H1 (cell line): ENCODE results near the gene TGFBRAP1. TPM values are rescaled to one million over a fixed set of nuclear protein-coding genes. Genes with fewer than 3 reads are reported as not detected.

Experiments used
- CTCF ChIA-PET: fragments of 300-600 bp; sonication (Branson Sonifier 250); formaldehyde crosslinking; loops from one replicate; lab custom pipeline; 2021; ENCODE audit not compliant: partially characterized antibody; lab: Charles Lee
- POLR2A ChIA-PET: fragments of 300-600 bp; sonication (Branson Sonifier 250); formaldehyde crosslinking; loops from one replicate; lab custom pipeline; 2021; ENCODE audit warnings: inconsistent platforms; ENCODE audit not compliant: partially characterized antibody; lab: Charles Lee
- DNase-seq, 2 experiments: peaks; one replicate each; pipeline versions ENCODE4 v3.0.0 to v3.0.0-alpha.2; 2010 to 2022; ENCODE audit warnings: low spot score in 2 of 2, low read depth in 1 of 2, mixed read lengths in 1 of 2
- FAIRE-seq: peaks from 2 replicates; lab custom pipeline; 2011; peaks lifted over from hg19 to GRCh38; lab: Jason Lieb, UNC
- H2AFZ ChIP-seq: 2 replicates; pipeline ENCODE4 v1.8.1; 2012; ENCODE audit warnings: low read length, inconsistent platforms
- H2AK5ac ChIP-seq: 2 replicates; pipeline ENCODE4 v1.6.1; 2013; ENCODE audit warnings: low read depth, low read length
- H2BK120ac ChIP-seq: replicated peaks from 2 replicates; pipeline ENCODE3; 2013; ENCODE audit warnings: low read depth, low read length, inconsistent platforms
- H2BK12ac ChIP-seq: 2 replicates; pipeline ENCODE4 v1.6.1; 2013; ENCODE audit warnings: low read depth, low read length
- H2BK15ac ChIP-seq: 2 replicates; pipeline ENCODE4 v1.6.1; 2013; ENCODE audit warnings: low read length
- H2BK20ac ChIP-seq: 2 replicates; pipeline ENCODE4 v1.6.1; 2013; ENCODE audit warnings: low read length
- H2BK5ac ChIP-seq: 2 replicates; pipeline ENCODE4 v1.6.1; 2013; ENCODE audit warnings: low read depth, low read length
- H3K14ac ChIP-seq: 2 replicates; pipeline ENCODE4 v1.6.1; 2013; ENCODE audit warnings: inconsistent platforms; ENCODE audit not compliant: insufficient read length
- H3K18ac ChIP-seq: 2 replicates; pipeline ENCODE4 v1.6.1; 2013; ENCODE audit warnings: low read length; ENCODE audit errors: extremely low read depth
- H3K23ac ChIP-seq: 2 replicates; pipeline ENCODE4 v1.6.1; 2013; ENCODE audit warnings: inconsistent platforms; ENCODE audit not compliant: insufficient read length
- H3K23me2 ChIP-seq: 2 replicates; pipeline ENCODE4 v1.6.1; 2013; ENCODE audit warnings: low read depth, low read length
- H3K27ac ChIP-seq: 2 replicates; pipeline ENCODE4 v1.6.1; 2011; ENCODE audit warnings: low read depth, low read length, inconsistent platforms
- H3K27me3 ChIP-seq, 4 experiments: replicated peaks in 1 of 4; 1 replicate in 1 of 4; 2 replicates in 3 of 4; pipeline versions ENCODE4 v1.6.1 to v1.8.1; 2011 to 2013; ENCODE audit warnings: low read length in 3 of 4, mild to moderate bottlenecking in 3 of 4, inconsistent platforms in 2 of 4, mixed read lengths in 2 of 4, moderate library complexity in 1 of 4; ENCODE audit not compliant: control insufficient read depth in 3 of 4, insufficient read depth in 3 of 4; ENCODE audit errors: extremely low read depth in 1 of 4
- H3K36me3 ChIP-seq, 4 experiments: 2 replicates each; pipeline versions ENCODE4 v1.6.1 to v1.8.1; 2011 to 2013; ENCODE audit warnings: mild to moderate bottlenecking in 4 of 4, low read length in 3 of 4, moderate library complexity in 2 of 4, control low read depth in 1 of 4, inconsistent platforms in 1 of 4; ENCODE audit not compliant: insufficient read depth in 4 of 4, control insufficient read depth in 2 of 4
- H3K4ac ChIP-seq: replicated peaks from 2 replicates; pipeline ENCODE3; 2013; ENCODE audit warnings: low read length, low read depth, mixed read lengths, inconsistent platforms; ENCODE audit not compliant: insufficient read length
- H3K4me1 ChIP-seq, 4 experiments: replicated peaks in 1 of 4; 1 replicate in 1 of 4; 2 replicates in 3 of 4; pipeline versions ENCODE4 v1.6.1 to v1.8.1; 2011 to 2013; ENCODE audit warnings: low read length in 3 of 4, inconsistent platforms in 2 of 4, mixed read lengths in 1 of 4; ENCODE audit not compliant: insufficient read depth in 4 of 4, control insufficient read depth in 3 of 4
- H3K4me2 ChIP-seq, 2 experiments: 2 replicates each; pipeline versions ENCODE4 v1.6.1 to v1.8.1; 2011 to 2013; ENCODE audit warnings: low read depth in 2 of 2, low read length in 2 of 2, control low read depth in 1 of 2, inconsistent platforms in 1 of 2, mild to moderate bottlenecking in 1 of 2; ENCODE audit not compliant: insufficient read depth in 1 of 2
- H3K4me3 ChIP-seq, 4 experiments: fragments of 200-600, 300-600 bp in 1 of 4; sonication (generic), shearing (Covaris generic), sonication (Bioruptor Twin) in 1 of 4; 2 replicates each; pipeline versions ENCODE4 v1.5.1 to v1.8.1; 2011 to 2016; ENCODE audit warnings: low read length in 4 of 4, low read depth in 3 of 4, control low read depth in 2 of 4, inconsistent platforms in 2 of 4, mild to moderate bottlenecking in 2 of 4, mixed read lengths in 1 of 4, moderate library complexity in 1 of 4; ENCODE audit not compliant: insufficient read depth in 2 of 4; ENCODE audit errors: extremely low read depth in 1 of 4
- H3K56ac ChIP-seq: replicated peaks from 2 replicates; pipeline ENCODE3; 2013; ENCODE audit warnings: low read depth, mild to moderate bottlenecking, mixed read lengths, low read length, inconsistent platforms; ENCODE audit not compliant: insufficient read length
- H3K79me1 ChIP-seq: 2 replicates; pipeline ENCODE4 v1.6.1; 2013; ENCODE audit warnings: low read depth, low read length, control low read depth
- H3K79me2 ChIP-seq, 2 experiments: 2 replicates each; pipeline versions ENCODE4 v1.6.1 to v1.8.1; 2012 to 2013; ENCODE audit warnings: low read length in 2 of 2, mild to moderate bottlenecking in 2 of 2, inconsistent platforms in 1 of 2; ENCODE audit not compliant: insufficient read depth in 2 of 2, control insufficient read depth in 1 of 2
- H3K9ac ChIP-seq, 4 experiments: replicated peaks in 1 of 4; 1 replicate in 1 of 4; 2 replicates in 3 of 4; pipeline versions ENCODE4 v1.6.1 to v1.8.1; 2011 to 2013; ENCODE audit warnings: low read depth in 3 of 4, low read length in 3 of 4, control low read depth in 2 of 4, mild to moderate bottlenecking in 2 of 4, moderate library complexity in 2 of 4, inconsistent platforms in 1 of 4; ENCODE audit errors: extremely low read depth in 1 of 4
- H3K9me3 ChIP-seq, 2 experiments: 2 replicates each; pipeline versions ENCODE4 v1.6.1 to v1.8.1; 2012 to 2013; ENCODE audit warnings: mild to moderate bottlenecking in 2 of 2, moderate library complexity in 2 of 2, control low read depth in 1 of 2, inconsistent platforms in 1 of 2, low read depth in 1 of 2, low read length in 1 of 2, mixed read lengths in 1 of 2; ENCODE audit not compliant: insufficient read depth in 2 of 2
- H4K20me1 ChIP-seq, 2 experiments: replicated peaks in 1 of 2; 2 replicates each; pipeline versions ENCODE3 to v1.8.1; 2011 to 2013; ENCODE audit warnings: inconsistent platforms in 2 of 2, low read length in 2 of 2, mild to moderate bottlenecking in 1 of 2; ENCODE audit not compliant: insufficient read depth in 2 of 2, control insufficient read depth in 1 of 2
- H4K5ac ChIP-seq: 2 replicates; pipeline ENCODE4 v1.6.1; 2013; ENCODE audit warnings: low read length, low read depth, mixed read lengths, inconsistent platforms; ENCODE audit not compliant: insufficient read length
- H4K8ac ChIP-seq: 2 replicates; pipeline ENCODE4 v1.8.0; 2013; ENCODE audit warnings: mild to moderate bottlenecking, moderate library complexity, low read length, inconsistent platforms; ENCODE audit not compliant: insufficient read depth; ENCODE audit errors: extremely low read depth
- H4K91ac ChIP-seq: replicated peaks from 2 replicates; pipeline ENCODE3; 2013; ENCODE audit warnings: low read length, mixed read lengths, inconsistent platforms; ENCODE audit not compliant: insufficient read length
- ASH2L ChIP-seq: fragments of 200-600, 300-600 bp; sonication (generic); IDR thresholded peaks from one replicate; pipeline ENCODE4 v1.7.1; 2017; ENCODE audit warnings: low read length
- SRF ChIP-seq: IDR thresholded peaks from 2 replicates; pipeline ENCODE4 v1.6.1; 2011; ENCODE audit warnings: mild to moderate bottlenecking, low read depth, low read length, moderate library complexity
- WGBS, 2 experiments: shearing (Covaris generic) in 1 of 2; methylation state at CpG; one replicate each; pipeline versions ENCODE4 v1.1.6 to v1.1.7; 2013 to 2015; ENCODE audit warnings: low lambda C conversion rate in 2 of 2, mixed read lengths in 2 of 2, inconsistent platforms in 1 of 2, low coverage in 1 of 2, missing lambda C conversion rate in 1 of 2; ENCODE audit not compliant: insufficient replicate concordance in 2 of 2, insufficient coverage in 1 of 2, insufficient read length in 1 of 2; ENCODE audit errors: extremely low coverage in 1 of 2, missing lambda C conversion rate in 1 of 2; 5-methylcytosine and 5-hydroxymethylcytosine counted together
- polyA plus RNA-seq, 7 experiments: library from polyadenylated mRNA; depleted of rRNA in 3 of 7; stranded (reverse) in 5 of 7; unstranded in 2 of 7; fragments of >200 nt in 5 of 7; fragments of 200-250 nt in 2 of 7; gene quantifications; 1 replicate in 5 of 7; 2 replicates in 1 of 7; 4 replicates in 1 of 7; pipeline versions ENCODE4 v1.2.1 to v1.2.3, GENCODE V29; 2011 to 2013; ENCODE audit warnings: missing spikeins in 2 of 7, mixed read lengths in 2 of 7
- total RNA-seq: library from RNA; stranded (reverse); fragmentation: NEBNext Ultra II Directional; extraction: Animal tissue kit (Norgen Biotek cat#: 25700); gene quantifications from 2 replicates; pipeline ENCODE4 v1.2.1, GENCODE V29; 2021

The TGFBRAP1 gene
- total and polyA plus RNA-seq, 2 of the 8 experiments (the other 6 are each of a cell fraction or from before 2014, with no cell fraction given) = 11.2 to 20.2 TPM

DNA sequence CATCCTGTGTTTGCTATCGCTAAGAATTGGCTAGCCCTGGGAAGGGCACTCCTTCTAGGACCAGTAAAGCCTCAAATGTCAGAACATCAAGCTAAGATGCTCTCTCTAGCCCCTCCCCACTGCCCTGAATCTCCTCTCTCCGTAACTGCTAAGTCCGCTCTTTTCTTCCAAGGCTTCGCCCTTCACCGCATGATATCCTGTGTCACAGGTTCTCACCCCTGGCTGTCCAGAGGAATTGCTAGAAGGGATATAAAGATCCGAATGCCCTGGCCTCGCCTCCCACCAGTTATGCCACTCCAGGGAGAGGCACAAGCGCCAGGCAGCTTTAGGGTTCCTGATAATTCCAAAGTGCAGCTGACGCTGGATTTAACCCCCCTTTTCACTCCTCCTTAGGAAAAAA lies 105.1 kb downstream of the TGFBRAP1 start:
- no peak overlapping the region for H3K14ac ChIP-seq
- H4K20me1 ChIP-seq = no peaks in the 10 kb centered on the region
- H3K79me1 ChIP-seq = no peaks in the 10 kb centered on the region
- H2BK12ac ChIP-seq = no peak overlapping the region
- CTCF ChIA-PET = interaction anchor here (1.0 to 7.2 kb wide), 6 partner anchors 11 to 110 kb away, joined by 3 to 44 read pairs (median 6); no protein-coding TSS in a partner anchor
- H3K23ac ChIP-seq = no peak overlapping the region
- no peak overlapping the region for H2BK20ac ChIP-seq
- no peak overlapping the region for H3K4ac ChIP-seq
- H2BK120ac ChIP-seq = no peak overlapping the region
- WGBS, 2 experiments = 81% methylated on average over 9 of the region's 9 CpGs; no CpG with 5 or more reads in 1 of the 2 experiments
- H2BK15ac ChIP-seq = no peak overlapping the region
- H3K36me3 ChIP-seq = no peaks in the 10 kb centered on the region
- no peaks in the 10 kb centered on the region for H3K23me2 ChIP-seq
- H2AK5ac ChIP-seq = no peak overlapping the region
- H4K5ac ChIP-seq = no peak overlapping the region
- H3K4me2 ChIP-seq = no peak overlapping the region; a peak in 1 of 4 replicates
- peaks cover 0 to 5% (median 2%) of the 10 kb centered on the region in 4 experiments; a peak in 4 of 7 replicates for H3K4me1 ChIP-seq
- no peak overlapping the region for H2AFZ ChIP-seq
- no peak overlapping the region for H3K4me3 ChIP-seq
- no peak for FAIRE-seq
- H3K9me3 ChIP-seq = no peaks in the 10 kb centered on the region
- no peak overlapping the region for H4K8ac ChIP-seq
- H3K56ac ChIP-seq = no peak overlapping the region
- no peak overlapping the region for H4K91ac ChIP-seq
- no peak overlapping the region for H3K27ac ChIP-seq
- DNase-seq = no peak
- no peak for TF ChIP-seq SRF
- TF ChIP-seq ASH2L = peak; percentile 21
- POLR2A ChIA-PET = interaction anchor here (0.7 to 1.1 kb wide), 3 partner anchors 9 to 16 kb away, joined by 3 read pairs; no protein-coding TSS in a partner anchor
- H3K18ac ChIP-seq = 0 out of 2 replicates have a peak overlapping the region, but pooled peaks have one; percentile 22
- H3K79me2 ChIP-seq = no peaks in the 10 kb centered on the region
- no peak overlapping the region for H2BK5ac ChIP-seq
- no peak overlapping the region; a peak in 1 of 7 replicates for H3K9ac ChIP-seq
- H3K27me3 ChIP-seq = no peaks in the 10 kb centered on the region
